H1 (cell line): ENCODE measurements around the gene HDAC7. TPM values are rescaled to one million over a fixed set of nuclear protein-coding genes. Genes with fewer than 3 reads are reported as not detected.

Experiments used
- CTCF ChIA-PET: fragments of 300-600 bp; sonication (Branson Sonifier 250); formaldehyde crosslinking; loops from one replicate; lab custom pipeline; 2021; ENCODE audit not compliant: partially characterized antibody; lab: Charles Lee
- POLR2A ChIA-PET: fragments of 300-600 bp; sonication (Branson Sonifier 250); formaldehyde crosslinking; loops from one replicate; lab custom pipeline; 2021; ENCODE audit warnings: inconsistent platforms; ENCODE audit not compliant: partially characterized antibody; lab: Charles Lee
- DNase-seq, 2 experiments: peaks; one replicate each; pipeline versions ENCODE4 v3.0.0 to v3.0.0-alpha.2; 2010 to 2022; ENCODE audit warnings: low spot score in 2 of 2, low read depth in 1 of 2, mixed read lengths in 1 of 2
- FAIRE-seq: peaks from 2 replicates; lab custom pipeline; 2011; peaks lifted over from hg19 to GRCh38; lab: Jason Lieb, UNC
- H2AFZ ChIP-seq: 2 replicates; pipeline ENCODE4 v1.8.1; 2012; ENCODE audit warnings: low read length, inconsistent platforms
- H2AK5ac ChIP-seq: 2 replicates; pipeline ENCODE4 v1.6.1; 2013; ENCODE audit warnings: low read depth, low read length
- H2BK120ac ChIP-seq: replicated peaks from 2 replicates; pipeline ENCODE3; 2013; ENCODE audit warnings: low read depth, low read length, inconsistent platforms
- H2BK12ac ChIP-seq: 2 replicates; pipeline ENCODE4 v1.6.1; 2013; ENCODE audit warnings: low read depth, low read length
- H2BK15ac ChIP-seq: 2 replicates; pipeline ENCODE4 v1.6.1; 2013; ENCODE audit warnings: low read length
- H2BK20ac ChIP-seq: 2 replicates; pipeline ENCODE4 v1.6.1; 2013; ENCODE audit warnings: low read length
- H2BK5ac ChIP-seq: 2 replicates; pipeline ENCODE4 v1.6.1; 2013; ENCODE audit warnings: low read depth, low read length
- H3K14ac ChIP-seq: 2 replicates; pipeline ENCODE4 v1.6.1; 2013; ENCODE audit warnings: inconsistent platforms; ENCODE audit not compliant: insufficient read length
- H3K18ac ChIP-seq: 2 replicates; pipeline ENCODE4 v1.6.1; 2013; ENCODE audit warnings: low read length; ENCODE audit errors: extremely low read depth
- H3K23ac ChIP-seq: 2 replicates; pipeline ENCODE4 v1.6.1; 2013; ENCODE audit warnings: inconsistent platforms; ENCODE audit not compliant: insufficient read length
- H3K23me2 ChIP-seq: 2 replicates; pipeline ENCODE4 v1.6.1; 2013; ENCODE audit warnings: low read depth, low read length
- H3K27ac ChIP-seq: 2 replicates; pipeline ENCODE4 v1.6.1; 2011; ENCODE audit warnings: low read depth, low read length, inconsistent platforms
- H3K27me3 ChIP-seq, 4 experiments: replicated peaks in 1 of 4; 1 replicate in 1 of 4; 2 replicates in 3 of 4; pipeline versions ENCODE4 v1.6.1 to v1.8.1; 2011 to 2013; ENCODE audit warnings: low read length in 3 of 4, mild to moderate bottlenecking in 3 of 4, inconsistent platforms in 2 of 4, mixed read lengths in 2 of 4, moderate library complexity in 1 of 4; ENCODE audit not compliant: control insufficient read depth in 3 of 4, insufficient read depth in 3 of 4; ENCODE audit errors: extremely low read depth in 1 of 4
- H3K36me3 ChIP-seq, 4 experiments: 2 replicates each; pipeline versions ENCODE4 v1.6.1 to v1.8.1; 2011 to 2013; ENCODE audit warnings: mild to moderate bottlenecking in 4 of 4, low read length in 3 of 4, moderate library complexity in 2 of 4, control low read depth in 1 of 4, inconsistent platforms in 1 of 4; ENCODE audit not compliant: insufficient read depth in 4 of 4, control insufficient read depth in 2 of 4
- H3K4ac ChIP-seq: replicated peaks from 2 replicates; pipeline ENCODE3; 2013; ENCODE audit warnings: low read length, low read depth, mixed read lengths, inconsistent platforms; ENCODE audit not compliant: insufficient read length
- H3K4me1 ChIP-seq, 4 experiments: replicated peaks in 1 of 4; 1 replicate in 1 of 4; 2 replicates in 3 of 4; pipeline versions ENCODE4 v1.6.1 to v1.8.1; 2011 to 2013; ENCODE audit warnings: low read length in 3 of 4, inconsistent platforms in 2 of 4, mixed read lengths in 1 of 4; ENCODE audit not compliant: insufficient read depth in 4 of 4, control insufficient read depth in 3 of 4
- H3K4me2 ChIP-seq, 2 experiments: 2 replicates each; pipeline versions ENCODE4 v1.6.1 to v1.8.1; 2011 to 2013; ENCODE audit warnings: low read depth in 2 of 2, low read length in 2 of 2, control low read depth in 1 of 2, inconsistent platforms in 1 of 2, mild to moderate bottlenecking in 1 of 2; ENCODE audit not compliant: insufficient read depth in 1 of 2
- H3K4me3 ChIP-seq, 4 experiments: fragments of 200-600, 300-600 bp in 1 of 4; sonication (generic), shearing (Covaris generic), sonication (Bioruptor Twin) in 1 of 4; 2 replicates each; pipeline versions ENCODE4 v1.5.1 to v1.8.1; 2011 to 2016; ENCODE audit warnings: low read length in 4 of 4, low read depth in 3 of 4, control low read depth in 2 of 4, inconsistent platforms in 2 of 4, mild to moderate bottlenecking in 2 of 4, mixed read lengths in 1 of 4, moderate library complexity in 1 of 4; ENCODE audit not compliant: insufficient read depth in 2 of 4; ENCODE audit errors: extremely low read depth in 1 of 4
- H3K56ac ChIP-seq: replicated peaks from 2 replicates; pipeline ENCODE3; 2013; ENCODE audit warnings: low read depth, mild to moderate bottlenecking, mixed read lengths, low read length, inconsistent platforms; ENCODE audit not compliant: insufficient read length
- H3K79me1 ChIP-seq: 2 replicates; pipeline ENCODE4 v1.6.1; 2013; ENCODE audit warnings: low read depth, low read length, control low read depth
- H3K79me2 ChIP-seq, 2 experiments: 2 replicates each; pipeline versions ENCODE4 v1.6.1 to v1.8.1; 2012 to 2013; ENCODE audit warnings: low read length in 2 of 2, mild to moderate bottlenecking in 2 of 2, inconsistent platforms in 1 of 2; ENCODE audit not compliant: insufficient read depth in 2 of 2, control insufficient read depth in 1 of 2
- H3K9ac ChIP-seq, 4 experiments: replicated peaks in 1 of 4; 1 replicate in 1 of 4; 2 replicates in 3 of 4; pipeline versions ENCODE4 v1.6.1 to v1.8.1; 2011 to 2013; ENCODE audit warnings: low read depth in 3 of 4, low read length in 3 of 4, control low read depth in 2 of 4, mild to moderate bottlenecking in 2 of 4, moderate library complexity in 2 of 4, inconsistent platforms in 1 of 4; ENCODE audit errors: extremely low read depth in 1 of 4
- H3K9me3 ChIP-seq, 2 experiments: 2 replicates each; pipeline versions ENCODE4 v1.6.1 to v1.8.1; 2012 to 2013; ENCODE audit warnings: mild to moderate bottlenecking in 2 of 2, moderate library complexity in 2 of 2, control low read depth in 1 of 2, inconsistent platforms in 1 of 2, low read depth in 1 of 2, low read length in 1 of 2, mixed read lengths in 1 of 2; ENCODE audit not compliant: insufficient read depth in 2 of 2
- H4K20me1 ChIP-seq, 2 experiments: replicated peaks in 1 of 2; 2 replicates each; pipeline versions ENCODE3 to v1.8.1; 2011 to 2013; ENCODE audit warnings: inconsistent platforms in 2 of 2, low read length in 2 of 2, mild to moderate bottlenecking in 1 of 2; ENCODE audit not compliant: insufficient read depth in 2 of 2, control insufficient read depth in 1 of 2
- H4K5ac ChIP-seq: 2 replicates; pipeline ENCODE4 v1.6.1; 2013; ENCODE audit warnings: low read length, low read depth, mixed read lengths, inconsistent platforms; ENCODE audit not compliant: insufficient read length
- H4K8ac ChIP-seq: 2 replicates; pipeline ENCODE4 v1.8.0; 2013; ENCODE audit warnings: mild to moderate bottlenecking, moderate library complexity, low read length, inconsistent platforms; ENCODE audit not compliant: insufficient read depth; ENCODE audit errors: extremely low read depth
- H4K91ac ChIP-seq: replicated peaks from 2 replicates; pipeline ENCODE3; 2013; ENCODE audit warnings: low read length, mixed read lengths, inconsistent platforms; ENCODE audit not compliant: insufficient read length
- WGBS, 2 experiments: shearing (Covaris generic) in 1 of 2; methylation state at CpG; one replicate each; pipeline versions ENCODE4 v1.1.6 to v1.1.7; 2013 to 2015; ENCODE audit warnings: low lambda C conversion rate in 2 of 2, mixed read lengths in 2 of 2, inconsistent platforms in 1 of 2, low coverage in 1 of 2, missing lambda C conversion rate in 1 of 2; ENCODE audit not compliant: insufficient replicate concordance in 2 of 2, insufficient coverage in 1 of 2, insufficient read length in 1 of 2; ENCODE audit errors: extremely low coverage in 1 of 2, missing lambda C conversion rate in 1 of 2; 5-methylcytosine and 5-hydroxymethylcytosine counted together
- polyA plus RNA-seq, 7 experiments: library from polyadenylated mRNA; depleted of rRNA in 3 of 7; stranded (reverse) in 5 of 7; unstranded in 2 of 7; fragments of >200 nt in 5 of 7; fragments of 200-250 nt in 2 of 7; gene quantifications; 1 replicate in 5 of 7; 2 replicates in 1 of 7; 4 replicates in 1 of 7; pipeline versions ENCODE4 v1.2.1 to v1.2.3, GENCODE V29; 2011 to 2013; ENCODE audit warnings: missing spikeins in 2 of 7, mixed read lengths in 2 of 7
- total RNA-seq: library from RNA; stranded (reverse); fragmentation: NEBNext Ultra II Directional; extraction: Animal tissue kit (Norgen Biotek cat#: 25700); gene quantifications from 2 replicates; pipeline ENCODE4 v1.2.1, GENCODE V29; 2021

HDAC7 gene
- total and polyA plus RNA-seq, 2 of the 8 experiments (the other 6 are each of a cell fraction or from before 2014, with no cell fraction given), result 25.5 to 84.9 TPM

DNA sequence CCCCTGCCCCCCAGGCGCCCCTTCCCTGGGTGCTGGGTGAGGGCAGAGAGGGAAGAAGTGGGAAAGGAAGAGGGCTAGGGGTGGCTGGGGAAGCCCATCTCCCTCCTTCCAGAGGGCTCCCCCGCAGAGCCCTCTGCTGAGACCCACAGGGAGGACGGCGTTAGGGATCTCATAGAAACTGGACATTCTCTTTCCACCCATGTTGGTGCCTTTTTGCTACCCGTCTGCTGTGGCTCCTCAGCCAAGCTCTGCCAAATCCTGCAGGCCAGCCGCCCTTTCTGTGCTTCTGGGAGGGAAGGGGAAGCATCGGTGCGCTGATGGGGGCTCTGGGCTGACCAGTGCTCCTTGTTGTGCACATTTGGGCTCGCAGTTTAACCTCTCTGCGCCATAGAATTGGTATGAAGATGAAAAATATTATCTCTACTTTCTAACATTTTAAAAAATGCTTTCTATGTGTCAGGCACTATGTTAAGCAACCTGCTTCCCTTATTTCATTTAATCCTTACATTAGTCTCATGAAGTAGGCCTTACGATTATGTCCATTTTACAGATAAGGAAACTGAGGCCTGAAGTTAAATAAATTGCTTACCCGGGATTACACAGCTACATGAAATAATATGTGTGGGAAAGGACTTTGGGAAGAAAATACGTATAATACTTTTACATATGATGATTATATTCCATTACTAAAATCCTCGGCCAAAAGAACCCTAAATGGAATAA is 45.7 kb downstream of the HDAC7 start:
- H4K20me1 ChIP-seq, result peaks cover 0 to 3% of the 10 kb centered on the region in 2 experiments
- H4K8ac ChIP-seq, result no peak overlapping the region
- DNase-seq (no peak), FAIRE-seq (no peak)
- H3K4me3 ChIP-seq, result peak overlapping the region; percentile 55 to 91 (median 56)
- no peaks in the 10 kb centered on the region for H3K9me3 ChIP-seq
- peak overlapping the region; percentile 61 to 97 for H3K4me2 ChIP-seq
- no peak overlapping the region for H2BK20ac ChIP-seq
- no peak overlapping the region for H2BK12ac ChIP-seq
- H3K4ac ChIP-seq, result no peak overlapping the region
- no peaks in the 10 kb centered on the region for H3K36me3 ChIP-seq
- H2BK5ac ChIP-seq, result no peak overlapping the region; the same call in 1 of the 2 replicates
- peaks cover 2% of the 10 kb centered on the region; the same call in 1 of the 2 replicates for H3K23me2 ChIP-seq
- no peak overlapping the region for H4K91ac ChIP-seq
- H3K18ac ChIP-seq, result no peak overlapping the region; the same call in 1 of the 2 replicates
- no peak overlapping the region for H2AK5ac ChIP-seq
- POLR2A ChIA-PET, result interaction anchor here (1.6 to 10.5 kb wide), 5 partner anchors 17 to 57 kb away, joined by 3 to 79 read pairs (median 7); partner anchors contain the start of gene RAPGEF3
- no peaks in the 10 kb centered on the region for H3K79me2 ChIP-seq
- H3K4me1 ChIP-seq, result peaks cover 2 to 19% (median 14%) of the 10 kb centered on the region in 4 experiments
- H2BK15ac ChIP-seq, result peak overlapping the region; percentile 29; the same call in 1 of the 2 replicates
- H2BK120ac ChIP-seq, result no peak overlapping the region
- H3K27ac ChIP-seq, result no peak overlapping the region
- CTCF ChIA-PET, result interaction anchor here (10.1 to 58.8 kb wide), 3 partner anchors 6 to 65 kb away, joined by 161 to 2442 read pairs (median 2001); partner anchors contain the start of genes ENDOU, RAPGEF3 and RPAP3
- H4K5ac ChIP-seq, result no peak overlapping the region
- H3K27me3 ChIP-seq, result peaks cover 0 to 17% (median 8%) of the 10 kb centered on the region in 4 experiments; a peak in 4 of 7 replicates
- H3K23ac ChIP-seq, result no peak overlapping the region
- WGBS, 2 experiments, result 59% methylated on average over 14 of the region's 14 CpGs; no CpG with 5 or more reads in 1 of the 2 experiments
- no peak overlapping the region for H3K56ac ChIP-seq
- no peak overlapping the region for H2AFZ ChIP-seq
- H3K9ac ChIP-seq, result no peak overlapping the region
- H3K79me1 ChIP-seq, result no peaks in the 10 kb centered on the region
- H3K14ac ChIP-seq, result no peak overlapping the region
